ENCODE data around the gene LRAT. TPM values are rescaled to one million over a fixed set of nuclear protein-coding genes. Genes with fewer than 3 reads are reported as not detected.
A peak's percentile ranks its signal among the peaks of the same experiment; 100 is the strongest.

Gene LRAT
- polyA plus RNA-seq, 1 donor from 2014 or later, result 0.19 TPM

GRCh38 chr4:154779362-154779947, 35.7 kb downstream of the LRAT start:
- Histone ChIP-seq H4K20me1 (ENCODE audit: insufficient read depth) (no peaks in the 10 kb centered on the region), H3K27ac (ENCODE audit: low read length) (no peak overlapping the region), H3K27me3 (ENCODE audit: insufficient read depth, low read depth, low read length) (no peaks in the 10 kb centered on the region), H3K4me3 (ENCODE audit: low read length) (no peak overlapping the region), H3K9me3 (ENCODE audit: low read length) (no peaks in the 10 kb centered on the region), H3K79me2 (replicated peaks; ENCODE audit: insufficient read depth, low read length) (no peaks in the 10 kb centered on the region), H3K9me2 (ENCODE audit: insufficient read depth, low read length) (no peaks in the 10 kb centered on the region), H2AFZ (ENCODE audit: low read depth, low read length) (no peak overlapping the region), H3K4me2 (ENCODE audit: low read length) (no peak overlapping the region), H3K36me3 (ENCODE audit: insufficient read depth, low read length) (no peaks in the 10 kb centered on the region), H3K9ac (ENCODE audit: low read length) (no peak overlapping the region), H3F3A (ENCODE audit: insufficient read depth, low read length, poor library complexity, severe bottlenecking) (no peaks in the 10 kb centered on the region)
- TF ChIP-seq, protein P1, sequence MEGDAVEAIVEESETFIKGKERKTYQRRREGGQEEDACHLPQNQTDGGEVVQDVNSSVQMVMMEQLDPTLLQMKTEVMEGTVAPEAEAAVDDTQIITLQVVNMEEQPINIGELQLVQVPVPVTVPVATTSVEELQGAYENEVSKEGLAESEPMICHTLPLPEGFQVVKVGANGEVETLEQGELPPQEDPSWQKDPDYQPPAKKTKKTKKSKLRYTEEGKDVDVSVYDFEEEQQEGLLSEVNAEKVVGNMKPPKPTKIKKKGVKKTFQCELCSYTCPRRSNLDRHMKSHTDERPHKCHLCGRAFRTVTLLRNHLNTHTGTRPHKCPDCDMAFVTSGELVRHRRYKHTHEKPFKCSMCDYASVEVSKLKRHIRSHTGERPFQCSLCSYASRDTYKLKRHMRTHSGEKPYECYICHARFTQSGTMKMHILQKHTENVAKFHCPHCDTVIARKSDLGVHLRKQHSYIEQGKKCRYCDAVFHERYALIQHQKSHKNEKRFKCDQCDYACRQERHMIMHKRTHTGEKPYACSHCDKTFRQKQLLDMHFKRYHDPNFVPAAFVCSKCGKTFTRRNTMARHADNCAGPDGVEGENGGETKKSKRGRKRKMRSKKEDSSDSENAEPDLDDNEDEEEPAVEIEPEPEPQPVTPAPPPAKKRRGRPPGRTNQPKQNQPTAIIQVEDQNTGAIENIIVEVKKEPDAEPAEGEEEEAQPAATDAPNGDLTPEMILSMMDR (IDR thresholded peaks at IDR 0.05; ENCODE audit: poor library complexity, severe bottlenecking), result peak; percentile 89
- TF ChIP-seq RAD21 (conservative IDR thresholded peaks at IDR 0.05), result peak; percentile 87
- TF ChIP-seq EP300 (conservative IDR thresholded peaks at IDR 0.05; ENCODE audit: poor library complexity, severe bottlenecking), result no peak
- TF ChIP-seq SMC3 (conservative IDR thresholded peaks at IDR 0.05; ENCODE audit: poor library complexity), result peak; percentile 94

GRCh38 chr4:154781126-154781982, 37.6 kb downstream of the LRAT start, which contains the start of gene RBM46:
TSS of gene RBM46 (plus strand) at chr4:154781272. CDS start at chr4:154796753, 15,481 bp downstream.
- Histone ChIP-seq H3K27ac (ENCODE audit: low read length) (no peak within 1 kb of the TSS), H3K9me2 (ENCODE audit: insufficient read depth, low read length) (no peaks in the 10 kb centered on the region), H3F3A (ENCODE audit: insufficient read depth, low read length, poor library complexity, severe bottlenecking) (no peaks in the 10 kb centered on the region), H3K4me3 (ENCODE audit: low read length) (no peak within 1 kb of the TSS), H3K79me2 (replicated peaks; ENCODE audit: insufficient read depth, low read length) (no peaks in the 10 kb centered on the region), H3K4me2 (ENCODE audit: low read length) (no peak within 1 kb of the TSS), H3K9me3 (ENCODE audit: low read length) (no peaks in the 10 kb centered on the region), H3K36me3 (ENCODE audit: insufficient read depth, low read length) (no peaks in the 10 kb centered on the region), H3K27me3 (ENCODE audit: insufficient read depth, low read depth, low read length) (no peaks in the 10 kb centered on the region), H4K20me1 (ENCODE audit: insufficient read depth) (no peaks in the 10 kb centered on the region), H2AFZ (ENCODE audit: low read depth, low read length) (no peak within 1 kb of the TSS), H3K9ac (ENCODE audit: low read length) (no peak within 1 kb of the TSS)
- TF ChIP-seq RAD21 (conservative IDR thresholded peaks at IDR 0.05) (no peak), SMC3 (conservative IDR thresholded peaks at IDR 0.05; ENCODE audit: poor library complexity) (no peak), EP300 (conservative IDR thresholded peaks at IDR 0.05; ENCODE audit: poor library complexity, severe bottlenecking) (no peak), MXI1 (conservative IDR thresholded peaks at IDR 0.05; ENCODE audit: poor library complexity, severe bottlenecking) (no peak)
- TF ChIP-seq, protein P1 (IDR thresholded peaks at IDR 0.05; ENCODE audit: poor library complexity, severe bottlenecking), result no peak

DNA sequence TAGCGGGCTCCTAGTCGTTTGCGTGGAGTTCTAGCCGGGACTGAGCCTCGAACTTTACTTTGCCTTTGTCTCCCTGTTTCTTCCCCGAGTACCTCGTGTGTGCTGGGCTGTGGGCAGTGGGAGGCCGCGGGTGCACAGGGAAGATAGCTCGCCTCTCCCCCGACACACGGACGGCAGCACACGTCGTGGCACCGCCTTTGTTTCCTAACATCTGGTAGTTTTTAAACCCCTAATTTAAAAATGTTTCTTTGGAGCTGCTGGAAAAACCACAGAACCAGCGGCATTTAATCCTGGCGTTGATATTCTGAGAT, 38.1 kb downstream of the LRAT start:
- no peaks in the 10 kb centered on the region for H3F3A ChIP-seq (ENCODE audit: insufficient read depth, low read length, poor library complexity, severe bottlenecking)
- H3K27ac ChIP-seq (ENCODE audit: low read length), result no peak overlapping the region
- H4K20me1 ChIP-seq (ENCODE audit: insufficient read depth), result no peaks in the 10 kb centered on the region
- H3K4me2 ChIP-seq (ENCODE audit: low read length), result no peak overlapping the region
- no peak overlapping the region for H3K4me3 ChIP-seq (ENCODE audit: low read length)
- no peaks in the 10 kb centered on the region for H3K79me2 ChIP-seq (replicated peaks; ENCODE audit: insufficient read depth, low read length)
- no peaks in the 10 kb centered on the region for H3K36me3 ChIP-seq (ENCODE audit: insufficient read depth, low read length)
- no peak overlapping the region for H3K9ac ChIP-seq (ENCODE audit: low read length)
- no peaks in the 10 kb centered on the region for H3K9me2 ChIP-seq (ENCODE audit: insufficient read depth, low read length)
- H3K27me3 ChIP-seq (ENCODE audit: insufficient read depth, low read depth, low read length), result no peaks in the 10 kb centered on the region
- TF ChIP-seq EZH2 (IDR thresholded peaks at IDR 0.05; ENCODE audit: borderline replicate concordance, insufficient read depth, low read length, poor library complexity, severe bottlenecking) (no peak), SMC3 (conservative IDR thresholded peaks at IDR 0.05; ENCODE audit: poor library complexity) (no peak), RAD21 (conservative IDR thresholded peaks at IDR 0.05) (no peak), MXI1 (conservative IDR thresholded peaks at IDR 0.05; ENCODE audit: poor library complexity, severe bottlenecking) (no peak), POLR2AphosphoS5 (IDR thresholded peaks at IDR 0.05) (no peak), EP300 (conservative IDR thresholded peaks at IDR 0.05; ENCODE audit: poor library complexity, severe bottlenecking) (no peak), TAF1 (IDR thresholded peaks at IDR 0.05; ENCODE audit: low read depth) (no peak)
- TF ChIP-seq, protein P2, sequence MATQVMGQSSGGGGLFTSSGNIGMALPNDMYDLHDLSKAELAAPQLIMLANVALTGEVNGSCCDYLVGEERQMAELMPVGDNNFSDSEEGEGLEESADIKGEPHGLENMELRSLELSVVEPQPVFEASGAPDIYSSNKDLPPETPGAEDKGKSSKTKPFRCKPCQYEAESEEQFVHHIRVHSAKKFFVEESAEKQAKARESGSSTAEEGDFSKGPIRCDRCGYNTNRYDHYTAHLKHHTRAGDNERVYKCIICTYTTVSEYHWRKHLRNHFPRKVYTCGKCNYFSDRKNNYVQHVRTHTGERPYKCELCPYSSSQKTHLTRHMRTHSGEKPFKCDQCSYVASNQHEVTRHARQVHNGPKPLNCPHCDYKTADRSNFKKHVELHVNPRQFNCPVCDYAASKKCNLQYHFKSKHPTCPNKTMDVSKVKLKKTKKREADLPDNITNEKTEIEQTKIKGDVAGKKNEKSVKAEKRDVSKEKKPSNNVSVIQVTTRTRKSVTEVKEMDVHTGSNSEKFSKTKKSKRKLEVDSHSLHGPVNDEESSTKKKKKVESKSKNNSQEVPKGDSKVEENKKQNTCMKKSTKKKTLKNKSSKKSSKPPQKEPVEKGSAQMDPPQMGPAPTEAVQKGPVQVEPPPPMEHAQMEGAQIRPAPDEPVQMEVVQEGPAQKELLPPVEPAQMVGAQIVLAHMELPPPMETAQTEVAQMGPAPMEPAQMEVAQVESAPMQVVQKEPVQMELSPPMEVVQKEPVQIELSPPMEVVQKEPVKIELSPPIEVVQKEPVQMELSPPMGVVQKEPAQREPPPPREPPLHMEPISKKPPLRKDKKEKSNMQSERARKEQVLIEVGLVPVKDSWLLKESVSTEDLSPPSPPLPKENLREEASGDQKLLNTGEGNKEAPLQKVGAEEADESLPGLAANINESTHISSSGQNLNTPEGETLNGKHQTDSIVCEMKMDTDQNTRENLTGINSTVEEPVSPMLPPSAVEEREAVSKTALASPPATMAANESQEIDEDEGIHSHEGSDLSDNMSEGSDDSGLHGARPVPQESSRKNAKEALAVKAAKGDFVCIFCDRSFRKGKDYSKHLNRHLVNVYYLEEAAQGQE (IDR thresholded peaks at IDR 0.05; ENCODE audit: borderline replicate concordance), result no peak
- TF ChIP-seq, protein P1 (IDR thresholded peaks at IDR 0.05; ENCODE audit: poor library complexity, severe bottlenecking), result no peak
- no peak overlapping the region for H2AFZ ChIP-seq (ENCODE audit: low read depth, low read length)
- no peaks in the 10 kb centered on the region for H3K9me3 ChIP-seq (ENCODE audit: low read length)

Data from neural cell (in vitro differentiated cells).